ENCODE data around the gene GREM1. TPM values are rescaled to one million over a fixed set of nuclear protein-coding genes. Genes with fewer than 3 reads are reported as not detected.

GREM1 gene
- total and polyA plus RNA-seq, 2 of the 8 experiments (the other 6 are each of a cell fraction or from before 2014, with no cell fraction given) = 0.12 to 1.1 TPM

DNA sequence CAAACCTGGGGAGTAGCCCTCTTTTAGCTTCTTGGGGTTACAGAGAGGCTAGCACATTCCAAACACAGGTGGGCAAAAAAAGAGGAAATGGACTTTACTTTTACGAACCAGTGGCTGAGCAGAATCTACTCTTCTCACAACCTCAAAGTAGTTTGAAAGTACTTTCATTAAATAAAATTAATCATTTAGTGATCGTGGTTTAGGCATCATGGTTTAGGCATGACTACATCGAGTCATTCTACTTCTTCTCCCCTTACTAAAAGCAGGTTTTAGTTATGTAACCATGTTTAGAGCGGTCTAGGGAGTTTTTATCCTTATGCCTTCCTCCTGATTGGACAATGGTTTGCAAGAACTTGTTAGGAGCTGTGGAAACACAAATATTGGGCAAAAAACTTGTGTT is 2.5 kb upstream of the GREM1 start:
- Histone ChIP-seq H3K56ac (replicated peaks; ENCODE audit: insufficient read length, low read depth, low read length) (no peak overlapping the region), H3K27ac (ENCODE audit: low read depth, low read length) (no peak overlapping the region), H3K36me3 (ENCODE audit: control insufficient read depth in 2 of 4, insufficient read depth in 4 of 4, low read length in 3 of 4) (no peaks in the 10 kb centered on the region; a peak in 1 of 8 replicates), H2BK12ac (ENCODE audit: low read depth, low read length) (no peak overlapping the region), H3K9ac (replicated peaks in 1 of 4; ENCODE audit: extremely low read depth in 1 of 4, low read depth in 3 of 4, low read length in 3 of 4) (no peak overlapping the region), H4K20me1 (replicated peaks in 1 of 2; ENCODE audit: control insufficient read depth in 1 of 2, insufficient read depth in 2 of 2, low read length in 2 of 2) (peaks cover 0 to 2% of the 10 kb centered on the region in 2 experiments), H2BK120ac (replicated peaks; ENCODE audit: low read depth, low read length) (no peak overlapping the region), H2BK15ac (ENCODE audit: low read length) (no peak overlapping the region), H3K9me3 (ENCODE audit: insufficient read depth in 2 of 2, low read depth in 1 of 2, low read length in 1 of 2) (no peaks in the 10 kb centered on the region), H3K18ac (ENCODE audit: extremely low read depth, low read length) (no peak overlapping the region), H4K91ac (replicated peaks; ENCODE audit: insufficient read length, low read length) (no peak overlapping the region), H3K23me2 (ENCODE audit: low read depth, low read length) (peaks cover 17% of the 10 kb centered on the region; the same call in 1 of the 2 replicates), H2BK20ac (ENCODE audit: low read length) (no peak overlapping the region), H3K4me1 (replicated peaks in 1 of 4; ENCODE audit: control insufficient read depth in 3 of 4, insufficient read depth in 4 of 4, low read length in 3 of 4) (peaks cover 0 to 19% (median 8%) of the 10 kb centered on the region in 4 experiments; a peak in 6 of 7 replicates), H3K79me2 (ENCODE audit: control insufficient read depth in 1 of 2, insufficient read depth in 2 of 2, low read length in 2 of 2) (no peaks in the 10 kb centered on the region), H3K14ac (ENCODE audit: insufficient read length) (no peak overlapping the region), H3K79me1 (ENCODE audit: low read depth, low read length) (no peaks in the 10 kb centered on the region), H3K23ac (ENCODE audit: insufficient read length) (no peak overlapping the region), H2BK5ac (ENCODE audit: low read depth, low read length) (no peak overlapping the region), H2AFZ (ENCODE audit: low read length) (no peak overlapping the region), H4K5ac (ENCODE audit: insufficient read length, low read depth, low read length) (no peak overlapping the region), H2AK5ac (ENCODE audit: low read depth, low read length) (no peak overlapping the region), H3K4me2 (ENCODE audit: insufficient read depth in 1 of 2, low read depth in 2 of 2, low read length in 2 of 2) (no peak overlapping the region), H3K4me3 (ENCODE audit: extremely low read depth in 1 of 4, insufficient read depth in 2 of 4, low read depth in 3 of 4, low read length in 4 of 4) (no peak overlapping the region), H3K27me3 (replicated peaks in 1 of 4; ENCODE audit: control insufficient read depth in 3 of 4, extremely low read depth in 1 of 4, insufficient read depth in 3 of 4, low read length in 3 of 4) (peaks cover 38 to 55% (median 49%) of the 10 kb centered on the region in 4 experiments), H4K8ac (ENCODE audit: extremely low read depth, insufficient read depth, low read length) (no peak overlapping the region), H3K4ac (replicated peaks; ENCODE audit: insufficient read length, low read depth, low read length) (no peak overlapping the region)
- POLR2A ChIA-PET (ENCODE audit: partially characterized antibody) = interaction anchor here (1.3 kb wide), 1 partner anchor 12 kb away, joined by 4 read pairs; no protein-coding TSS in a partner anchor
- CTCF ChIA-PET (ENCODE audit: partially characterized antibody) = no interaction called here
- FAIRE-seq (no peak), DNase-seq (ENCODE audit: low read depth in 1 of 2, low spot score in 2 of 2) (no peak)
- 90% methylated on average over 4 of the region's 4 CpGs; no CpG with 5 or more reads in 1 of the 2 experiments for WGBS, 2 experiments (ENCODE audit: extremely low coverage in 1 of 2, insufficient coverage in 1 of 2, insufficient read length in 1 of 2, insufficient replicate concordance in 2 of 2, low coverage in 1 of 2, low lambda C conversion rate in 2 of 2, missing lambda C conversion rate in 1 of 2)
- TF ChIP-seq, protein P1, sequence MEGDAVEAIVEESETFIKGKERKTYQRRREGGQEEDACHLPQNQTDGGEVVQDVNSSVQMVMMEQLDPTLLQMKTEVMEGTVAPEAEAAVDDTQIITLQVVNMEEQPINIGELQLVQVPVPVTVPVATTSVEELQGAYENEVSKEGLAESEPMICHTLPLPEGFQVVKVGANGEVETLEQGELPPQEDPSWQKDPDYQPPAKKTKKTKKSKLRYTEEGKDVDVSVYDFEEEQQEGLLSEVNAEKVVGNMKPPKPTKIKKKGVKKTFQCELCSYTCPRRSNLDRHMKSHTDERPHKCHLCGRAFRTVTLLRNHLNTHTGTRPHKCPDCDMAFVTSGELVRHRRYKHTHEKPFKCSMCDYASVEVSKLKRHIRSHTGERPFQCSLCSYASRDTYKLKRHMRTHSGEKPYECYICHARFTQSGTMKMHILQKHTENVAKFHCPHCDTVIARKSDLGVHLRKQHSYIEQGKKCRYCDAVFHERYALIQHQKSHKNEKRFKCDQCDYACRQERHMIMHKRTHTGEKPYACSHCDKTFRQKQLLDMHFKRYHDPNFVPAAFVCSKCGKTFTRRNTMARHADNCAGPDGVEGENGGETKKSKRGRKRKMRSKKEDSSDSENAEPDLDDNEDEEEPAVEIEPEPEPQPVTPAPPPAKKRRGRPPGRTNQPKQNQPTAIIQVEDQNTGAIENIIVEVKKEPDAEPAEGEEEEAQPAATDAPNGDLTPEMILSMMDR (IDR thresholded peaks at IDR 0.05; ENCODE audit: control extremely low read depth in 1 of 3, insufficient read depth in 1 of 3, low read depth in 1 of 3, low read length in 3 of 3) = no peak
- TF ChIP-seq JUND (IDR thresholded peaks at IDR 0.05; ENCODE audit: low read length) = no peak
- no peak for TF ChIP-seq TBP (IDR thresholded peaks at IDR 0.05; ENCODE audit: low read depth, low read length)
- TF ChIP-seq FOSL1 (IDR thresholded peaks at IDR 0.05; ENCODE audit: insufficient read depth, low read depth, low read length) = no peak
- TF ChIP-seq TCF12 (IDR thresholded peaks at IDR 0.05; ENCODE audit: low read depth, low read length) = no peak
- TF ChIP-seq SIRT6 (IDR thresholded peaks at IDR 0.05; ENCODE audit: low read length) = no peak
- TF ChIP-seq, protein P2, sequence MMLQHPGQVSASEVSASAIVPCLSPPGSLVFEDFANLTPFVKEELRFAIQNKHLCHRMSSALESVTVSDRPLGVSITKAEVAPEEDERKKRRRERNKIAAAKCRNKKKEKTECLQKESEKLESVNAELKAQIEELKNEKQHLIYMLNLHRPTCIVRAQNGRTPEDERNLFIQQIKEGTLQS (IDR thresholded peaks at IDR 0.05; ENCODE audit: insufficient read depth, low read depth, low read length) = no peak
- no peak for TF ChIP-seq POLR2AphosphoS5 (IDR thresholded peaks at IDR 0.05; ENCODE audit: low read depth, low read length)
- TF ChIP-seq, protein P3, sequence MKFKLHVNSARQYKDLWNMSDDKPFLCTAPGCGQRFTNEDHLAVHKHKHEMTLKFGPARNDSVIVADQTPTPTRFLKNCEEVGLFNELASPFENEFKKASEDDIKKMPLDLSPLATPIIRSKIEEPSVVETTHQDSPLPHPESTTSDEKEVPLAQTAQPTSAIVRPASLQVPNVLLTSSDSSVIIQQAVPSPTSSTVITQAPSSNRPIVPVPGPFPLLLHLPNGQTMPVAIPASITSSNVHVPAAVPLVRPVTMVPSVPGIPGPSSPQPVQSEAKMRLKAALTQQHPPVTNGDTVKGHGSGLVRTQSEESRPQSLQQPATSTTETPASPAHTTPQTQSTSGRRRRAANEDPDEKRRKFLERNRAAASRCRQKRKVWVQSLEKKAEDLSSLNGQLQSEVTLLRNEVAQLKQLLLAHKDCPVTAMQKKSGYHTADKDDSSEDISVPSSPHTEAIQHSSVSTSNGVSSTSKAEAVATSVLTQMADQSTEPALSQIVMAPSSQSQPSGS (IDR thresholded peaks at IDR 0.05; ENCODE audit: low read length) = no peak

Data from H1 (cell line).